H1 (cell line): Measurements from ENCODE around the gene UBE2O. TPM values are rescaled to one million over a fixed set of nuclear protein-coding genes. Genes with fewer than 3 reads are reported as not detected.

Experiments
- CTCF ChIA-PET: fragments of 300-600 bp; sonication (Branson Sonifier 250); formaldehyde crosslinking; loops from one replicate; lab custom pipeline; 2021; ENCODE audit not compliant: partially characterized antibody; lab: Charles Lee
- POLR2A ChIA-PET: fragments of 300-600 bp; sonication (Branson Sonifier 250); formaldehyde crosslinking; loops from one replicate; lab custom pipeline; 2021; ENCODE audit warnings: inconsistent platforms; ENCODE audit not compliant: partially characterized antibody; lab: Charles Lee
- DNase-seq, 2 experiments: peaks; one replicate each; pipeline versions ENCODE4 v3.0.0 to v3.0.0-alpha.2; 2010 to 2022; ENCODE audit warnings: low spot score in 2 of 2, low read depth in 1 of 2, mixed read lengths in 1 of 2
- FAIRE-seq: peaks from 2 replicates; lab custom pipeline; 2011; peaks lifted over from hg19 to GRCh38; lab: Jason Lieb, UNC
- H2AFZ ChIP-seq: 2 replicates; pipeline ENCODE4 v1.8.1; 2012; ENCODE audit warnings: low read length, inconsistent platforms
- H2AK5ac ChIP-seq: 2 replicates; pipeline ENCODE4 v1.6.1; 2013; ENCODE audit warnings: low read depth, low read length
- H2BK120ac ChIP-seq: replicated peaks from 2 replicates; pipeline ENCODE3; 2013; ENCODE audit warnings: low read depth, low read length, inconsistent platforms
- H2BK12ac ChIP-seq: 2 replicates; pipeline ENCODE4 v1.6.1; 2013; ENCODE audit warnings: low read depth, low read length
- H2BK15ac ChIP-seq: 2 replicates; pipeline ENCODE4 v1.6.1; 2013; ENCODE audit warnings: low read length
- H2BK20ac ChIP-seq: 2 replicates; pipeline ENCODE4 v1.6.1; 2013; ENCODE audit warnings: low read length
- H2BK5ac ChIP-seq: 2 replicates; pipeline ENCODE4 v1.6.1; 2013; ENCODE audit warnings: low read depth, low read length
- H3K14ac ChIP-seq: 2 replicates; pipeline ENCODE4 v1.6.1; 2013; ENCODE audit warnings: inconsistent platforms; ENCODE audit not compliant: insufficient read length
- H3K18ac ChIP-seq: 2 replicates; pipeline ENCODE4 v1.6.1; 2013; ENCODE audit warnings: low read length; ENCODE audit errors: extremely low read depth
- H3K23ac ChIP-seq: 2 replicates; pipeline ENCODE4 v1.6.1; 2013; ENCODE audit warnings: inconsistent platforms; ENCODE audit not compliant: insufficient read length
- H3K23me2 ChIP-seq: 2 replicates; pipeline ENCODE4 v1.6.1; 2013; ENCODE audit warnings: low read depth, low read length
- H3K27ac ChIP-seq: 2 replicates; pipeline ENCODE4 v1.6.1; 2011; ENCODE audit warnings: low read depth, low read length, inconsistent platforms
- H3K27me3 ChIP-seq, 4 experiments: replicated peaks in 1 of 4; 1 replicate in 1 of 4; 2 replicates in 3 of 4; pipeline versions ENCODE4 v1.6.1 to v1.8.1; 2011 to 2013; ENCODE audit warnings: low read length in 3 of 4, mild to moderate bottlenecking in 3 of 4, inconsistent platforms in 2 of 4, mixed read lengths in 2 of 4, moderate library complexity in 1 of 4; ENCODE audit not compliant: control insufficient read depth in 3 of 4, insufficient read depth in 3 of 4; ENCODE audit errors: extremely low read depth in 1 of 4
- H3K36me3 ChIP-seq, 4 experiments: 2 replicates each; pipeline versions ENCODE4 v1.6.1 to v1.8.1; 2011 to 2013; ENCODE audit warnings: mild to moderate bottlenecking in 4 of 4, low read length in 3 of 4, moderate library complexity in 2 of 4, control low read depth in 1 of 4, inconsistent platforms in 1 of 4; ENCODE audit not compliant: insufficient read depth in 4 of 4, control insufficient read depth in 2 of 4
- H3K4ac ChIP-seq: replicated peaks from 2 replicates; pipeline ENCODE3; 2013; ENCODE audit warnings: low read length, low read depth, mixed read lengths, inconsistent platforms; ENCODE audit not compliant: insufficient read length
- H3K4me1 ChIP-seq, 4 experiments: replicated peaks in 1 of 4; 1 replicate in 1 of 4; 2 replicates in 3 of 4; pipeline versions ENCODE4 v1.6.1 to v1.8.1; 2011 to 2013; ENCODE audit warnings: low read length in 3 of 4, inconsistent platforms in 2 of 4, mixed read lengths in 1 of 4; ENCODE audit not compliant: insufficient read depth in 4 of 4, control insufficient read depth in 3 of 4
- H3K4me2 ChIP-seq, 2 experiments: 2 replicates each; pipeline versions ENCODE4 v1.6.1 to v1.8.1; 2011 to 2013; ENCODE audit warnings: low read depth in 2 of 2, low read length in 2 of 2, control low read depth in 1 of 2, inconsistent platforms in 1 of 2, mild to moderate bottlenecking in 1 of 2; ENCODE audit not compliant: insufficient read depth in 1 of 2
- H3K4me3 ChIP-seq, 4 experiments: fragments of 200-600, 300-600 bp in 1 of 4; sonication (generic), shearing (Covaris generic), sonication (Bioruptor Twin) in 1 of 4; 2 replicates each; pipeline versions ENCODE4 v1.5.1 to v1.8.1; 2011 to 2016; ENCODE audit warnings: low read length in 4 of 4, low read depth in 3 of 4, control low read depth in 2 of 4, inconsistent platforms in 2 of 4, mild to moderate bottlenecking in 2 of 4, mixed read lengths in 1 of 4, moderate library complexity in 1 of 4; ENCODE audit not compliant: insufficient read depth in 2 of 4; ENCODE audit errors: extremely low read depth in 1 of 4
- H3K56ac ChIP-seq: replicated peaks from 2 replicates; pipeline ENCODE3; 2013; ENCODE audit warnings: low read depth, mild to moderate bottlenecking, mixed read lengths, low read length, inconsistent platforms; ENCODE audit not compliant: insufficient read length
- H3K79me1 ChIP-seq: 2 replicates; pipeline ENCODE4 v1.6.1; 2013; ENCODE audit warnings: low read depth, low read length, control low read depth
- H3K79me2 ChIP-seq, 2 experiments: 2 replicates each; pipeline versions ENCODE4 v1.6.1 to v1.8.1; 2012 to 2013; ENCODE audit warnings: low read length in 2 of 2, mild to moderate bottlenecking in 2 of 2, inconsistent platforms in 1 of 2; ENCODE audit not compliant: insufficient read depth in 2 of 2, control insufficient read depth in 1 of 2
- H3K9ac ChIP-seq, 4 experiments: replicated peaks in 1 of 4; 1 replicate in 1 of 4; 2 replicates in 3 of 4; pipeline versions ENCODE4 v1.6.1 to v1.8.1; 2011 to 2013; ENCODE audit warnings: low read depth in 3 of 4, low read length in 3 of 4, control low read depth in 2 of 4, mild to moderate bottlenecking in 2 of 4, moderate library complexity in 2 of 4, inconsistent platforms in 1 of 4; ENCODE audit errors: extremely low read depth in 1 of 4
- H3K9me3 ChIP-seq, 2 experiments: 2 replicates each; pipeline versions ENCODE4 v1.6.1 to v1.8.1; 2012 to 2013; ENCODE audit warnings: mild to moderate bottlenecking in 2 of 2, moderate library complexity in 2 of 2, control low read depth in 1 of 2, inconsistent platforms in 1 of 2, low read depth in 1 of 2, low read length in 1 of 2, mixed read lengths in 1 of 2; ENCODE audit not compliant: insufficient read depth in 2 of 2
- H4K20me1 ChIP-seq, 2 experiments: replicated peaks in 1 of 2; 2 replicates each; pipeline versions ENCODE3 to v1.8.1; 2011 to 2013; ENCODE audit warnings: inconsistent platforms in 2 of 2, low read length in 2 of 2, mild to moderate bottlenecking in 1 of 2; ENCODE audit not compliant: insufficient read depth in 2 of 2, control insufficient read depth in 1 of 2
- H4K5ac ChIP-seq: 2 replicates; pipeline ENCODE4 v1.6.1; 2013; ENCODE audit warnings: low read length, low read depth, mixed read lengths, inconsistent platforms; ENCODE audit not compliant: insufficient read length
- H4K8ac ChIP-seq: 2 replicates; pipeline ENCODE4 v1.8.0; 2013; ENCODE audit warnings: mild to moderate bottlenecking, moderate library complexity, low read length, inconsistent platforms; ENCODE audit not compliant: insufficient read depth; ENCODE audit errors: extremely low read depth
- H4K91ac ChIP-seq: replicated peaks from 2 replicates; pipeline ENCODE3; 2013; ENCODE audit warnings: low read length, mixed read lengths, inconsistent platforms; ENCODE audit not compliant: insufficient read length
- CEBPB ChIP-seq: IDR thresholded peaks from 2 replicates; pipeline ENCODE4 v1.6.1; 2012; ENCODE audit warnings: low read depth, low read length
- KDM1A ChIP-seq: fragments of 200-600, 300-600 bp; sonication (generic); IDR thresholded peaks from 2 replicates; pipeline ENCODE4 v1.7.1; 2016; ENCODE audit warnings: mild to moderate bottlenecking, low read length, borderline replicate concordance
- NRF1 ChIP-seq: IDR thresholded peaks from 2 replicates; pipeline ENCODE4 v1.6.1; 2011; ENCODE audit warnings: mild to moderate bottlenecking, low read depth, low read length, improper control_type of control experiment
- RBBP5 ChIP-seq: IDR thresholded peaks from 2 replicates; pipeline ENCODE4 v1.7.1; 2012; ENCODE audit warnings: low read depth, mild to moderate bottlenecking, inconsistent platforms, low read length, moderate library complexity, borderline replicate concordance
- SAP30 ChIP-seq: fragments of 300-600 bp; sonication (generic); IDR thresholded peaks from 2 replicates; pipeline ENCODE4 v1.7.1; 2012; ENCODE audit warnings: low read length, moderate library complexity, mild to moderate bottlenecking, inconsistent platforms; ENCODE audit not compliant: insufficient read depth, insufficient replicate concordance
- SIN3A ChIP-seq, 2 experiments: IDR thresholded peaks in 1 of 2; conservative IDR thresholded peaks in 1 of 2; 2 replicates each; pipeline ENCODE4 v1.6.1; 2011 to 2012; ENCODE audit warnings: low read length in 2 of 2, improper control_type of control experiment in 1 of 2, low read depth in 1 of 2, mild to moderate bottlenecking in 1 of 2
- SIX5 ChIP-seq: IDR thresholded peaks from 2 replicates; pipeline ENCODE4 v1.6.1; 2011; ENCODE audit warnings: mild to moderate bottlenecking, low read depth, low read length
- SP4 ChIP-seq: IDR thresholded peaks from 2 replicates; pipeline ENCODE4 v1.6.1; 2012; ENCODE audit warnings: low read length, inconsistent platforms
- SUZ12 ChIP-seq: fragments of 200-600 bp; sonication (generic); IDR thresholded peaks from 2 replicates; pipeline ENCODE4 v1.6.1; 2012; ENCODE audit warnings: mild to moderate bottlenecking, inconsistent platforms, low read length, moderate library complexity, mixed read lengths
- YY1 ChIP-seq: IDR thresholded peaks from 2 replicates; pipeline ENCODE4 v1.6.1; 2011; ENCODE audit warnings: low read depth, mild to moderate bottlenecking, low read length
- WGBS, 2 experiments: shearing (Covaris generic) in 1 of 2; methylation state at CpG; one replicate each; pipeline versions ENCODE4 v1.1.6 to v1.1.7; 2013 to 2015; ENCODE audit warnings: low lambda C conversion rate in 2 of 2, mixed read lengths in 2 of 2, inconsistent platforms in 1 of 2, low coverage in 1 of 2, missing lambda C conversion rate in 1 of 2; ENCODE audit not compliant: insufficient replicate concordance in 2 of 2, insufficient coverage in 1 of 2, insufficient read length in 1 of 2; ENCODE audit errors: extremely low coverage in 1 of 2, missing lambda C conversion rate in 1 of 2; 5-methylcytosine and 5-hydroxymethylcytosine counted together
- polyA plus RNA-seq, 7 experiments: library from polyadenylated mRNA; depleted of rRNA in 3 of 7; stranded (reverse) in 5 of 7; unstranded in 2 of 7; fragments of >200 nt in 5 of 7; fragments of 200-250 nt in 2 of 7; gene quantifications; 1 replicate in 5 of 7; 2 replicates in 1 of 7; 4 replicates in 1 of 7; pipeline versions ENCODE4 v1.2.1 to v1.2.3, GENCODE V29; 2011 to 2013; ENCODE audit warnings: missing spikeins in 2 of 7, mixed read lengths in 2 of 7
- total RNA-seq: library from RNA; stranded (reverse); fragmentation: NEBNext Ultra II Directional; extraction: Animal tissue kit (Norgen Biotek cat#: 25700); gene quantifications from 2 replicates; pipeline ENCODE4 v1.2.1, GENCODE V29; 2021
- TF ChIP-seq, protein P1 (sequence below): IDR thresholded peaks from 2 replicates; pipeline ENCODE4 v1.6.1; 2011; ENCODE audit warnings: low read length, improper control_type of control experiment

Gene UBE2O
- total and polyA plus RNA-seq, 2 of the 8 experiments (the other 6 are each of a cell fraction or from before 2014, with no cell fraction given), result 24.4 to 63.0 TPM

DNA sequence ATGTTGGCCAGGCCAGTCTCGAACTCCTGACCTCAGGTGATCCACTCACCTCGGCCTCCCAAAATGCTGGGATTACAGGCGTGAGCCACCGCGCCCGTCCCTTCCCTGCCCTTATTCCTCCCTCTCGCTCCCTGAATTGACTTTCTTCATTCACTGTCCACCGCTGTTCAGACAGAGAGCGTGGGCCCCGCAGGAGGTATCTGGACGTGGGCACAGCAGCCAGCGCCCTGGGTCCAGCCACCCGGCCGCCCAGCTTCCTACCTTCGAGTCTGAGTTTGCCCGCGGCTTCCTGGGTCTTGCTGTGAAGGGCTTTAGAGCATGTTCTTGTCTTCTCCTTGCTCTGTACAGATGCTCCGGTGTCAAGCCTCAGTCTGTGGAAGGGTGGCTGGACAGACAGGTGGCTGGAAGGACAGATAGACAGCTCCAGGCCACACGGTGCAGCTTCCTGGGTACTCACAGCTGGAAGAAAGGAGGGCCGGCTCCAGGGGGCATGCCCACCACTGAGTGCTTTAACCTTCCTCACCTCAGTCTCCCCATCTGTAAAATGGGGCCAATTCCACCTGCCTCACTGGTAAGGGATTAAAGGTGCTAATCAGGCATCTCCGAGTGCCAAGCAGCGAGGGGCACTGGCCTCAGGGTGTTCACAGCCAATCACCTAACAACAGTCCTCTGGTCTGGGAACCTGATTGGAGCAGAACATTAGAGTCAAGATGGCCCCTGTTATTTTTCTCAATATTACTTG is 34.7 kb upstream of the UBE2O start:
- Histone ChIP-seq H3K9me3 (no peaks in the 10 kb centered on the region), H2AK5ac (no peak overlapping the region)
- CTCF ChIA-PET, result interaction anchor here (0.7 to 5.9 kb wide), 7 partner anchors 10 to 560 kb away, joined by 3 to 36 read pairs (median 3); partner anchors contain the start of gene AANAT
- TF ChIP-seq, protein P1, sequence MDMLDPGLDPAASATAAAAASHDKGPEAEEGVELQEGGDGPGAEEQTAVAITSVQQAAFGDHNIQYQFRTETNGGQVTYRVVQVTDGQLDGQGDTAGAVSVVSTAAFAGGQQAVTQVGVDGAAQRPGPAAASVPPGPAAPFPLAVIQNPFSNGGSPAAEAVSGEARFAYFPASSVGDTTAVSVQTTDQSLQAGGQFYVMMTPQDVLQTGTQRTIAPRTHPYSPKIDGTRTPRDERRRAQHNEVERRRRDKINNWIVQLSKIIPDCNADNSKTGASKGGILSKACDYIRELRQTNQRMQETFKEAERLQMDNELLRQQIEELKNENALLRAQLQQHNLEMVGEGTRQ, result no peak
- TF ChIP-seq RBBP5 (no peak), YY1 (no peak), CEBPB (no peak), NRF1 (no peak), SIX5 (no peak), KDM1A (no peak), SIN3A (conservative IDR thresholded peaks at IDR 0.05 in 1 of 2, IDR thresholded peaks at IDR 0.05 in 1 of 2; ENCODE audit: low read depth in 1 of 2, low read length in 2 of 2) (no peak), SAP30 (no peak), SUZ12 (no peak), SP4 (no peak)

More for the DNA sequence above, 34.7 kb upstream of the UBE2O start:
- H3K79me2 ChIP-seq, result no peaks in the 10 kb centered on the region
- POLR2A ChIA-PET, result interaction anchor here (1.4 kb wide), 1 partner anchor 12 kb away, joined by 4 read pairs; no protein-coding TSS in a partner anchor
- H3K27ac ChIP-seq, result no peak overlapping the region
- H3K27me3 ChIP-seq, result no peaks in the 10 kb centered on the region
- no peaks in the 10 kb centered on the region for H3K79me1 ChIP-seq
- H2BK120ac ChIP-seq, result no peak overlapping the region
- no peak overlapping the region for H3K56ac ChIP-seq
- FAIRE-seq (no peak), DNase-seq (no peak)
- H4K20me1 ChIP-seq, result peaks cover 5 to 6% of the 10 kb centered on the region in 2 experiments
- no peak overlapping the region for H3K14ac ChIP-seq
- H3K9ac ChIP-seq, result no peak overlapping the region
- no peak overlapping the region for H2BK20ac ChIP-seq
- H4K8ac ChIP-seq, result no peak overlapping the region
- no peak overlapping the region for H4K5ac ChIP-seq
- no peak overlapping the region for H3K4ac ChIP-seq
- 94% methylated on average over 22 of the region's 22 CpGs; no CpG with 5 or more reads in 1 of the 2 experiments for WGBS, 2 experiments
- H3K4me3 ChIP-seq, result no peak overlapping the region
- H2BK15ac ChIP-seq, result no peak overlapping the region
- no peak overlapping the region for H3K4me2 ChIP-seq
- no peak overlapping the region for H3K18ac ChIP-seq
- H3K23me2 ChIP-seq, result no peaks in the 10 kb centered on the region
- peaks cover under 1 to 7% (median 3%) of the 10 kb centered on the region in 4 experiments; a peak in 4 of 7 replicates for H3K4me1 ChIP-seq
- no peak overlapping the region for H2AFZ ChIP-seq
- H2BK5ac ChIP-seq, result no peak overlapping the region
- H4K91ac ChIP-seq, result no peak overlapping the region
- no peaks in the 10 kb centered on the region for H3K36me3 ChIP-seq
- no peak overlapping the region for H2BK12ac ChIP-seq
- no peak overlapping the region for H3K23ac ChIP-seq
